Epithelial cell of prostate (primary cell): ENCODE measurements around the gene MCF2L.

Experiments used
- DNase-seq: peaks from one replicate; pipeline ENCODE4 v3.0.0-alpha.2; 2011; ENCODE audit warnings: low read depth, low spot score
- H3K27ac ChIP-seq: fragments of 450-650 bp; 2 replicates; pipeline ENCODE4 v1.5.1; 2017; ENCODE audit warnings: mild to moderate bottlenecking

Gene MCF2L

GRCh38 chr13:113008851-113009250 is 39.8 kb downstream of the MCF2L start:
- no peak for DNase-seq

DNA sequence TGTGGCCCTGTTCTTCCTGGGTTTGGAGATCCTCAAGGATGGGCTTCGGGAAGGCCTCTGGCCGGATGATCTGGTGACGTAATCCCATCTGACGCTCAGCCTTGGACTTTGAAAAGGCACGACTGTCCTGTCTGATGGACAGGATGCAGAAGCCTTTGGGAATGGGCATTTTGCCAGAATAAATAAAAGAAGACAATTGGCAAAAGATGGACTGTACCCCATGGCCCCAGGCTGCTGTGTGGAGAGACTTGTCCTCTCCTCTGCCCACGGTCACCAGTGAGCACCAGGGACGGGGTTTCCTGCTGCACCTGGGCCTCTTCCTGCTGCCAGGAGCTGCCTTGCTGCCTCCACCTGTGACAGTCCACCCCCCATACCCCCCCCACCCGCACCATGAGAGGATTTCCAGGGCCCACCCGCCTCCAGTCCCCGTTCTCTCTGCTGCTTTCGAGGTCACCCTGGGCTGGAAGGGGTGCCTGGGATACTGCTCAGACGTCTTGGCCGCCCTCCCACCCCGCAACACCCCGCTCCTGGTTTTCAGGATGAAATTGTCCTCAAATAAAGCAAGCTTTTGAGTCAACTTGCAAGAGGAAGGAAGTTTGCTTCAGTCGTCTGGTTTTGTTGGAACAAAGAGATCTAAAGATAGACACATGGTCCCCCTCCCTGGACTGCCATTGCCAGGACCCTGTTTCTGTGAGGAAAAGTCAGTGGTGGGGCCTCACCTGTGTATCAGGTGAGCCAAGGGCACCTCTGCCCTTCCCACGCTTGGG is 40.9 kb downstream of the MCF2L start:
- H3K27ac ChIP-seq: no peak overlapping the region
- DNase-seq: no peak

More at GRCh38 chr13:113008851-113009250, 39.8 kb downstream of the MCF2L start:
- no peak overlapping the region for H3K27ac ChIP-seq

DNA sequence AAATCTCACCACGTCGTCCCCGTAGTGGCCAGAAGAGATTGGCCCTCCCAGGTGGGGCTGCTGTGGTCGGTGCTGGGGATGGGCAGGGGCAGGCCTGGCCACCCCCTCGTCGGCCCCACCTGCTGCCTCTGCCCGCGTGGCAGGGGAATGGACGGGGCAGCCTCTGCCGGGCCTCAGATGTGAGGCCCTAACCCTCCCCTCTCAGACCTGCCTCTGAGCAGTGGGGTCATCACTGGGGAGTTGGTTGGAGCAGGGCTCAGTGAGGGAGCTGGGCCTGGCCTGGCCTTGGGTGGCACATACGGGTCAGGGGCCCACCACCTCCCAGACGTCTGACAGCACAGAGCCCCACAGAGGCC is 41.5 kb downstream of the MCF2L start:
- no peak for DNase-seq
- no peak overlapping the region for H3K27ac ChIP-seq

- no peak overlapping the region for H3K27ac ChIP-seq
- DNase-seq: no peak
Observed at GRCh38 chr13:113013303-113013702, 44.3 kb downstream of the MCF2L start.

DNA sequence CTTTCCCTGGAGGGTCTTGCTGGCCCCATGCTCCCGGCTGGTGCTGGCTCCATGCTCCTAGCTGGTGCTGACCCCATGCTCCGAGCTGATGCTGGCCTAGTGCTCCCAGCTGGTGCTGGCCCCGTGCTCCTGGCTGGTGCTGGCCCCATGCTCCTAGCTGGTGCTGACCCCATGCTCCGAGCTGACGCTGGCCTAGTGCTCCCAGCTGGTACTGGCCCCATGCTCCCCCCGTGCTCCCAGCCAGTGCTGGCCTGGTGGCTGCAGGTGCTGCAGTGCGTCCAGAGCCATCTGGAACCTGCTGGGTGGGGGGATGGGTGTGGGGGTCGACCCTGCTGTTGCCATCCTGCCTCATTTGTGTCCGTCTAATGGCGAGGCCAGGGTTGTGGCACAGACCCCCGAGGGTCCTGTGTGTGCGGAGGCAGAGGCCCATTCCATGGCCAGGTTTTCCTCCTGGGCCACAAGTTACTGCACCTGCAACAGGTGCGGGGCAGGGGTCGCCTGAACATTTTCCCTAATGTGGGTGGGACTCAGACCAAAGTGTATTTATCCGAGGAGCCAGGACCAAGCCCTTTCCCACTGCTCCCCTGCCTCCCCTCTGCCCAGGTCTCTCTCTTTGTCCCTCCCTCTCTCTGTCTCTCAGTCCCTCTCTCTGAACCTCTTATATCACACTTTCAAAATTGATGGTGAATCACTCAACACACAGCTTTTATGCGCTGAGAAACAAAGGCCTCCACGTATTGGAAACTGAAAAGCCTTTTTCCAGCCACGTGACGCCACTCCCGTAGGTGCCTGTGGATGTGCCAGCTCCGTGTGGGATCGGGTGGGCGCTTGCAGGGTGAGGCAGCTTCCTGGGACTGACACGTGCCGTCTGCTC is 45.1 kb downstream of the MCF2L start:
- H3K27ac ChIP-seq: no peak overlapping the region

GRCh38 chr13:113014752-113015745 is 46.0 kb downstream of the MCF2L start:
- no peak overlapping the region for H3K27ac ChIP-seq
- DNase-seq: no peak

More for the DNA sequence above, 45.1 kb downstream of the MCF2L start:
- DNase-seq: no peak

DNA sequence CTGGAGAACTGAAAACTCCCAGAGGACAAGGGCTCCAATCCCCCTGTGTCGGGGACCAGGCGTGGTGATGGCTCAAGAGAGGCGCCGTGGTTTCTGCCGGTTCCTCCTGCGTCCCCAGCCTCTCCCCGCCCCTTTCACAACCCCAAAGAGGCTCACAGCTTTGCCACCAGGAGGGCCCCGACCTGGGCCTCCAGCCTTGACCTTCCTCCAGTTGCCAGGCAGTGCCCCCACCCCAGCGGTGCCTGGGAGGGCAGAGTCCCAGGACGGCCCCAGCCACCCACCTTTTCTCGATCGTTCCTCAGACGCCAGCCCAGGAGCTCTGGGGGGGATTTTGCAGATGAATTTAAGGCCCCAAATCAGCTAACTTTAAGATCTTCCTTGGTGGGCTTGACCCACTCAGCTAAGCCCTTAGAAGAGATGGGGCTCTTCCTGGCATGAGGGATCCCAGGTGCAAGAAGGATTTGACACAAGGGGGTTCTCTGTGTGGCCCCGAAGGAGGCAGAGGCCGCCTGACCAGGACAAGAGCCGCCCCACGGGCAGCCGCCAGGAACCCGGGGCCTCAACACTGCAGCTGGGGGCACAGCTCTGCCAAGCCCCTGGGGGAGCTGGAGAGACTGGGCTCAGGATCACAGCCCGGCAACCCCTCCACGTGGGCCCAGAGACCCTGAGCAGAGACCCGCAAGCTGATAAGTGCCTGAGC is 47.0 kb downstream of the MCF2L start:
- no peak overlapping the region for H3K27ac ChIP-seq
- DNase-seq: no peak

DNA sequence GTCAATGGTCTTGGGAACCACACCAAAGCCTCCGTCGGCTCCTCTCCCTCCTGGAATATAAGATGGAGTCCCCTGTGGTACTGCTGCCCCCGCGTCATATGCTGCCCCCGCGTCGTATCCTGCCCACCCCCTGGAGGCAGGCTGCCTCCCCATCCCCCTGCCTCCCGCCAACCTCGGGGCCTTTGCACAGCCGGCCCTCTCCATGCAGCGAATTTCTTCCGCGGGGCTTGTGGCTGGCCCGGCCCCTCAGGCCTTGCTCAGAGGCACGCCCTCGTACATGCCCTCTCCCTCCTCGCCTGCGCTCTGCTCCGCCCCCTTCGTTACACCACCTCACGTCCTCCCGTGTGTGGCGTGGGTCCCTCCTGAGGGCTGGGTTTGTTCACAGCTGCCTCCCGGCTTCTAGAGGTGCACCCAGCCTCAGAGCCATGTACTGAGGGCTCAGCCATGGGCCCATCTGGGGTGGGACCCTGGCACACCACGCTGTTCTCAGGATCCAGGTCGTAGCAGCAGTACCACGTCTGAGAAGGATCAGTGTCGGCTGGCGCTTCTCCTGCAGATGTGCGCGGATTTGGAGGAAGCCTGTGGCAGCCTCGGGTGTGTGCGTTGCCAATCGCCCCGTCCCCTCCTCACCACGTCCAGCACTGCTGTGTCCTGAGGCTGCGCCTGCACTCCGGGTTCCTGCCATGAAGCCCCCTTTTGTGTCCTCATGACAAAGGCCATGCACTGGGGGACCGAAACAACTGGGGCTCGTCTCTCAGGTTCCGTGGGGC is 47.7 kb downstream of the MCF2L start:
- DNase-seq: no peak
- H3K27ac ChIP-seq: no peak overlapping the region

- H3K27ac ChIP-seq: no peak overlapping the region
- DNase-seq: no peak
Observed at GRCh38 chr13:113017506-113018215, 48.6 kb downstream of the MCF2L start.

DNA sequence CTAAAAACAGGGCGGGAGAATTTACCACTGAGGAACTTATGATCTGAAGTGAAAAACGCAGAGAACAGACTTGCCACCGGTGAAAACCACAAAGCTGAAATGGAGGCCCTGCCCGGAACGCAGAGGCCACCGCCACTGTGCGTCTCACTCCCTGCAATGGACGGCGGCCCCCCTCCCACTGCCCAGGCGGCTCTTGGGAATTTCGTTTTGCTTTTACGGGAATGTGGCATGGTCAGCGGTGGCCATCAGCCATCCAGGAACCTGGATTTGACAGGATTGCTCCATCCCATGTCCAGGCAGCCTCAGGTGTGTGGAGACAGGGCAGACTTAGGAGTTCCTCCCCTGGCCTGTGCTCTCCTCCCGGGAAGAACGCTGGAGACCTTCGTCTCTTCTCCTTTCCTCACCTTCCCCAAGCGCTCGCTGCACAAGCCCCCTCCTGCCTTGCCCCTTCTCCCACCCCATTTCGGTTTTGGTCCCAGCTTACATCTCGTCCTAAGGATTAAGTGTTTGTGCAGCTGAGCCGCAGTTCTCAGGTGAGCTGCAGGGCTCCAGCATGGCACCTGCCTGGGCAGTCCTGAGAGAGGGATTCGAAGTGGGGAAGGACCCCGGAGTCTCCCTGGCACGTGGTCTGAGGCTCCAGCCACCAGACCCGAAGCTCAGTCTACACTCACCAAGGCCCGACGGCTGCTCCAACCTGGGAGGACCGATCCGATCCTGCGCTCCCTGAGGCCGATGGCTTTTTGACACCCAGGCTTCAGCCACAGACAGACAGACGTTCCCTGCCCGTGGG is 49.9 kb downstream of the MCF2L start:
- no peak overlapping the region for H3K27ac ChIP-seq
- no peak for DNase-seq

DNA sequence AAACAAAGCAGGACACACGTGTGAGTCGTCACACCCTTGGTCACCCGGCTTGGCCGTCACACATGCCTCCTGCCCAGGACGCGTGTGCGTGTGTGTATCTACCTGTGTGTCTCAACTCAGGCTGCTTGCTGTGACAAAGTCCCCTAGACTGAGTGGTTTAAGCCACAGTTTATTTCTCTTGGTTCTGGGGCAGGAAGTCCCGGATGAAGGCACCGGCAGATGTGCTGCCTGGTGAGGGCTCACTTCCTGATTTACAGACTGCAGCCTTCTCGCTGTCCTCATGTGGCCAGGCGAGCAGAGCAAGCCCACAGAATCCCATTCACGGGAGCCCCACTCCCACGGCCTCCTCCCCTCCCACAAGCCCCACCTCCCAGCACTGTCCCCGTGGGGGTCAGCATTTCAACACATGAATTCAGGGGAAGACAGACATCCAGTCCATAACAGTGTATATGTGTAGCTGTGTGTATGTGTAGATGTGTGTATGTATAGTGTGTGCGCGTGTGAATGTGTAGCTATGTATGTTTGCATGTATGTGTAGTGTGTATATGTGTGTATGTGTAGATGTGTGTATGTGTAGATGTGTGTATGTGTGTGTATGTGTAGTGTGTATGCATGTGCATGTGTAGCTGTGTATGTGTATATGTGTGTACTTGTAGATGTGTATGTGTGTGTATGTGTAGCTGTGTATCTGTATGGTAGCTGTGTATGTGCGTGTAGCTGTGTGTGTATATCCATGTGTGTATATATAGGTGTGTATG is 51.5 kb downstream of the MCF2L start:
- DNase-seq: no peak
- H3K27ac ChIP-seq: no peak overlapping the region

GRCh38 chr13:113021391-113021790 is 52.4 kb downstream of the MCF2L start:
- DNase-seq: no peak
- no peak overlapping the region for H3K27ac ChIP-seq

- no peak for DNase-seq
- no peak overlapping the region for H3K27ac ChIP-seq
Observed at GRCh38 chr13:113021811-113022210, 52.8 kb downstream of the MCF2L start.

DNA sequence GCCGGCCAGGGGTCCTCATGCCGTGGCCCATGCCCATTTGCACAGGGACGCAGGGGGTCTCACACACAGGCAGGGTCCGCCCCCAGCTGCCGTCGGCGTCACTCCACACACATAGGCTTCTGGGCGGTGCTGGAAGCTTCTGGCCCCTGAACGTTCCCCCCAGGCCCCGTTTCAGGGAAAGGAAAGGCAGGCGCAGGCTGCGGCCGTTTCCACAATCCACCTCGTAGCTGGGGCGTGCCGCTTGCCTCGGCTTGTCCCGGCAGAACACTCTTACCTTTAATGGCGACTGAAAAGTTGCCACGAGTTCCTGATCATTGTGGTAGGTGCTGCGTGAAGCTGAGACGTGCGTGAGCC is 53.4 kb downstream of the MCF2L start:
- DNase-seq: no peak
- H3K27ac ChIP-seq: no peak overlapping the region

DNA sequence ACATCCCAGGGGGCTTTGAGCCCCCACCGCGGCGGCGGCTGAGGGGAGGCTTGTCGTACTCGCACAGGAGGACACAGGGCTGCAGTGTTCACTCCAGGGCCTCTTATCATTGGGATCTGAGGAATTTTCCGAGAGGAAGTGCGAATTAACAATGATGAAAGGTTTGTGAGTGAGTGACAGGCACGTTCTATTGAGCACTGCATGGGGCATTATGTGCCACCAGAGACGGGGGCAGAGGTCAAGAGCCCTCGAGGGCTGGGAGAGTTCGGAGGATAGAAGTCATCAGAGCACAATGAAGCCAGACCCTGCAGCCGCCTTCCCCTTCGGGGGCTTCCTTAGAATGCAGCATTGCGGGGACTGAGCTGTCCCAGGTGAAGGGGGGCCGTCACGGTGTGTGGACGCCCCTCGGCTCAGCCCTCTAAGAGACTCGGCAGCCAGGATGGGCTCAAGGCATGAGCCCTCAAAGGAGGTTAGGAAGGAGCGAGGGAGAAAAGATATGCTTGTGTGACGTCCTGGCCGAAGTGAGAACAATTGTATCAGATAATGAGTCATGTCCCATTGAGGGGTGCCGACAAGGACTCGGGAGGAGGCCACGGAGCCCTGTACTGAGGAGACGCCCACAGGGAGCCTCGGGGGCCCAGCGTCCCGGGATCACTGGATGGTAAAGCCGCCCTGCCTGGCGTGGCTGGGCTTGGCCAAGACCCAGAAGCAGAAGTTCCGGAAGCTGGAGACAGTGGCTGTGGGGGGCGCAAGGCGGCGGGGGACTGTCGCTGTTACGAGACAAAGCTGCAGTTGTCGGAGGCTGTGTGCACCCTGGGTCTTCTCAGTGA is 53.9 kb downstream of the MCF2L start:
- H3K27ac ChIP-seq: no peak overlapping the region
- DNase-seq: no peak
